ELF-1 (cell line): ENCODE results near the gene GNAT2.

Experiments
- DNase-seq: peaks from one replicate; pipeline ENCODE4 v3.0.0-alpha.2; 2016; ENCODE audit warnings: low read depth, low spot score

Gene GNAT2

GRCh38 chr1:109557520-109557919, 61.9 kb downstream of the GNAT2 start:
- no peak for DNase-seq

DNA sequence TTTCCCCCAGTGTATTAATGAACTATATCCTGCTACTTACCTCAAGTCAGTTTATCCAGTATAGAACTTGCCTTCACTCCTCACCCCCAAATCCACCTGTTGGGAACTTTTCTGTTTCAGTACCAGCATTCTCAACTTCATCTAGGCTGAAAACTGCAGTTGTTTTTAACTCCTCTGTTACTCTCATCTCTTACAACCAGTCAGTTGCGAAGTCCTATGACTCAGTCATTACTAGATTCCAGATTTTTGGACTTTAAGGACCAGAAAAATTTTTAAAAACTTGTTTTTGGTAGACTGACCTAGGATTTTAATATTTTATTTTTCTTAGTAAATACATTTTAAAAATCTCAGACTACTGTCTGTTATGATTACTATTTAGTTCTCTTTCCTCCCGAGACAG, 62.9 kb downstream of the GNAT2 start:
- DNase-seq: no peak
